GM12874 (cell line): ENCODE data around the gene CUEDC1.

Experiments used
- CTCF ChIP-seq: IDR thresholded peaks from 2 replicates; pipeline ENCODE4 v1.5.1; 2011; ENCODE audit warnings: low read depth, mild to moderate bottlenecking, control low read depth, low read length, moderate library complexity; ENCODE audit not compliant: insufficient read depth

The CUEDC1 gene

GRCh38 chr17:57937492-57937891 is 17.7 kb downstream of the CUEDC1 start:
- TF ChIP-seq CTCF: no peak

GRCh38 chr17:57935833-57936807 is 19.1 kb downstream of the CUEDC1 start:
- no peak for TF ChIP-seq CTCF

- TF ChIP-seq CTCF: no peak
Observed at GRCh38 chr17:57931488-57932137, 23.6 kb downstream of the CUEDC1 start.

- no peak for TF ChIP-seq CTCF
Observed at GRCh38 chr17:57930239-57930638, 25.0 kb downstream of the CUEDC1 start.

GRCh38 chr17:57929386-57929785 is 25.8 kb downstream of the CUEDC1 start:
- TF ChIP-seq CTCF: no peak

- no peak for TF ChIP-seq CTCF
Observed at GRCh38 chr17:57928928-57929327, 26.3 kb downstream of the CUEDC1 start.

- TF ChIP-seq CTCF: no peak
Observed at GRCh38 chr17:57927048-57927723, 28.0 kb downstream of the CUEDC1 start.
